AG08395 (cell line): ENCODE data around the gene SYT17.

Experiments
- DNase-seq: peaks from one replicate; pipeline ENCODE4 v3.0.0; 2012; ENCODE audit warnings: mixed read lengths, low spot score

The SYT17 gene

GRCh38 chr16:19219836-19220235 lies 51.8 kb downstream of the SYT17 start:
- no peak for DNase-seq

- DNase-seq = no peak
Observed at GRCh38 chr16:19223235-19224170, 55.5 kb downstream of the SYT17 start.

GRCh38 chr16:19225651-19226050 lies 57.6 kb downstream of the SYT17 start:
- no peak for DNase-seq

GRCh38 chr16:19227643-19228042 lies 59.6 kb downstream of the SYT17 start:
- DNase-seq = no peak

- no peak for DNase-seq
Observed at GRCh38 chr16:19228052-19228451, 60.0 kb downstream of the SYT17 start.

GRCh38 chr16:19228575-19228974 lies 60.5 kb downstream of the SYT17 start:
- DNase-seq = no peak

GRCh38 chr16:19230575-19230974 lies 62.5 kb downstream of the SYT17 start:
- no peak for DNase-seq

- no peak for DNase-seq
Observed at GRCh38 chr16:19231881-19232280, 63.8 kb downstream of the SYT17 start.

- no peak for DNase-seq
Observed at GRCh38 chr16:19232988-19233387, 64.9 kb downstream of the SYT17 start.

- no peak for DNase-seq
Observed at GRCh38 chr16:19235478-19235877, 67.4 kb downstream of the SYT17 start.

GRCh38 chr16:19235886-19236285 lies 67.8 kb downstream of the SYT17 start:
- DNase-seq = no peak

- no peak for DNase-seq
Observed at GRCh38 chr16:19236561-19237209, 68.6 kb downstream of the SYT17 start.

- no peak for DNase-seq
Observed at GRCh38 chr16:19238406-19238805, 70.4 kb downstream of the SYT17 start.

GRCh38 chr16:19239511-19240155 lies 71.6 kb downstream of the SYT17 start:
- DNase-seq = no peak

- DNase-seq = no peak
Observed at GRCh38 chr16:19240494-19240893, 72.5 kb downstream of the SYT17 start.

GRCh38 chr16:19241512-19241911 lies 73.5 kb downstream of the SYT17 start:
- no peak for DNase-seq

GRCh38 chr16:19242186-19242585 lies 74.1 kb downstream of the SYT17 start:
- no peak for DNase-seq

- no peak for DNase-seq
Observed at GRCh38 chr16:19242987-19243575, 75.0 kb downstream of the SYT17 start.

GRCh38 chr16:19245326-19245925 lies 77.4 kb downstream of the SYT17 start:
- DNase-seq = no peak

- no peak for DNase-seq
Observed at GRCh38 chr16:19252904-19253303, 84.9 kb downstream of the SYT17 start.

- DNase-seq = no peak
Observed at GRCh38 chr16:19254611-19255010, 86.6 kb downstream of the SYT17 start.

- no peak for DNase-seq
Observed at GRCh38 chr16:19264123-19264673, 96.2 kb downstream of the SYT17 start.
